Karpas-422 (cell line): ENCODE data around the gene FSTL3. TPM values are rescaled to one million over a fixed set of nuclear protein-coding genes. Genes with fewer than 3 reads are reported as not detected.

Source experiments
- DNase-seq: peaks from one replicate; pipeline ENCODE4 v3.0.0-alpha.2; 2015
- H2AFZ ChIP-seq: fragments of 200-600 bp; sonication (generic); 2 replicates; pipeline ENCODE4 v1.6.1; 2014; ENCODE audit warnings: antibody characterized with exemption, low read length, mixed read lengths
- H3K27ac ChIP-seq: fragments of 200-600 bp; sonication (generic); 2 replicates; pipeline ENCODE4 v1.5.1; 2014; ENCODE audit warnings: mild to moderate bottlenecking, low read length, moderate library complexity
- H3K27me3 ChIP-seq: fragments of 200-600 bp; sonication (generic); 2 replicates; pipeline ENCODE4 v1.6.1; 2014; ENCODE audit warnings: low read length, mixed read lengths
- H3K36me3 ChIP-seq: fragments of 200-600 bp; sonication (generic); 2 replicates; pipeline ENCODE4 v1.6.1; 2014; ENCODE audit warnings: low read length, mixed read lengths; ENCODE audit not compliant: insufficient read depth
- H3K4me1 ChIP-seq: fragments of 200-600 bp; sonication (generic); 2 replicates; pipeline ENCODE4 v1.6.1; 2014; ENCODE audit warnings: mild to moderate bottlenecking, low read length, mixed read lengths
- H3K4me2 ChIP-seq: fragments of 200-600 bp; sonication (generic); 2 replicates; pipeline ENCODE4 v1.6.1; 2014; ENCODE audit warnings: low read length, low read depth, mild to moderate bottlenecking; ENCODE audit not compliant: poor library complexity, severe bottlenecking
- H3K4me3 ChIP-seq: fragments of 200-600 bp; sonication (generic); 2 replicates; pipeline ENCODE4 v1.5.1; 2014; ENCODE audit warnings: mild to moderate bottlenecking, antibody characterized with exemption, low read length, mixed read lengths
- H3K79me2 ChIP-seq: fragments of 200-600 bp; sonication (generic); 2 replicates; pipeline ENCODE4 v1.6.1; 2014; ENCODE audit warnings: mild to moderate bottlenecking, low read length, mixed read lengths
- H3K9ac ChIP-seq: fragments of 200-600 bp; sonication (generic); 2 replicates; pipeline ENCODE4 v1.6.0; 2014; ENCODE audit warnings: low read length
- H3K9me2 ChIP-seq: fragments of 200-600 bp; sonication (generic), shearing (Covaris generic); replicated peaks from 2 replicates; pipeline ENCODE4 v1.6.0; 2014; ENCODE audit warnings: mild to moderate bottlenecking, low read length, moderate library complexity; ENCODE audit not compliant: insufficient read depth
- H3K9me3 ChIP-seq: fragments of 300-700, 200-600 bp; sonication (generic); 2 replicates; pipeline ENCODE4 v1.6.1; 2014; ENCODE audit warnings: low read length, mixed read lengths
- H4K20me1 ChIP-seq: fragments of 200-600 bp; sonication (generic); 2 replicates; pipeline ENCODE4 v1.6.1; 2014; ENCODE audit warnings: mild to moderate bottlenecking, antibody characterized with exemption, low read length, low read depth; ENCODE audit not compliant: insufficient read depth
- total RNA-seq: library from RNA; depleted of rRNA; stranded (reverse); fragments of >200 nt; shearing (Covaris generic); gene quantifications from 2 replicates; pipeline ENCODE4 v1.2.3, GENCODE V29; 2014; ENCODE audit warnings: low replicate concordance

Gene FSTL3
- total RNA-seq, 1 experiment from 2014 or later = 2.3 TPM

DNA sequence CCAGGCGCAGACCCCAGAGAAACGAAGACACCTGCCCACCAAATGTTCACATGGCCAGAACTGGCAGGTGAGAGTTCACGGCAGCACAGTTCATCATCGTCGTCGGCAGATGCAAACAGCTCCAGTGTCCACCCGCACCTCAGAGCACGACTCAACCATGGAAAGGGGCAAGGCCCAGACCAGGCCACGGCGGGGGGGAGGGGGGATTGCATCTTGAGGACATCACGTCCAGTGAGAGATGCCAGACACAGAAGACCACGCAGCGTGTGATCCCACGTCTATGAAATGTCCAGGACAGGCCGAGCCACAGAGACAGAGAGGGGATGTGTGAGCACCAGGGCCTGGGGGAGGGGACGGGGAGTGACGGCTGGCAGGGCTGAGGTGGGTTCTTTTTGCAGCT lies 20.5 kb upstream of the FSTL3 start:
- Histone ChIP-seq H3K27ac (no peak overlapping the region), H3K4me3 (no peak overlapping the region), H3K36me3 (peaks cover 20% of the 10 kb centered on the region), H3K27me3 (no peaks in the 10 kb centered on the region), H3K9me3 (no peaks in the 10 kb centered on the region), H3K4me1 (peaks cover 6% of the 10 kb centered on the region), H4K20me1 (peaks cover 69% of the 10 kb centered on the region), H3K4me2 (no peak overlapping the region), H3K9me2 (no peaks in the 10 kb centered on the region), H3K79me2 (peaks cover 85% of the 10 kb centered on the region), H2AFZ (no peak overlapping the region), H3K9ac (no peak overlapping the region)
- no peak for DNase-seq

DNA sequence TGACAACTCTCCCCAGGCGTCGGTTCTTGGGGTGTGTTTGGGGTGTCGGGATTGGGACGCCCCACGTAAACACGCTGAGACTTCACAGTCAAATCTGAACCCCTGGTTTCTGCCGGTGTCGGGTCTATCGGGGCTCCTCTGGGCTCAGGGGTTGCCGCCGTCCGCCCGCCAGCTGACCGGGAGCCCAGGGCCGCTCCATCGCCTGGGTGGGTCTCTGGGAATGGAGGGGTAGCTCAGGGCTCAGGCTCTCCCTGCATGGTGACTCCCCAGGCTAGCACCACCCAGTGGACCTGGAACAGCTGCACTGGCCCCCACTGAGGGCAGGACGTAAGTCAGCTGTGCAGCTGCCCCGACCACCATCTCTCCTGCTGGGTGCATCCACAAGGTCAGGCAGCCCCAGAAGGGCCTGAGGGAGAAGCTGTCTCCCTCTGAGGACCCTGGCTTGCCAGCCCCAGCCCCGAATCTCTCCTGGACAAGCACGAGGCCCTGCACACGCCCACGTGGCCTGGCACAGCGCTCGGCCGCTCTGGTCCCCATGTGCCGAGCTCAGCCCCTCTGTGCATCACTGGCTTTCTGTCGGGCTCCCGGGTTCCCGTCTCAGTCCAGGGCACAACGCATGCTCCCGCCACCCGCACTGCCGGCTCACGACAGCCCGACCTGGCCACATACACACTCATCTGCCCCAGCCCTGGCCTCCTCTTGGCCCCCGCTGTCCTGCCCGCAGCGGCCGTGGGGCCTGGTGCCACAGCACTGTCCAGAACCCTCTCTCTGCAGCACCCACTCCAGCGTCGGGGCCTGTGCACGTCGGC lies 19.2 kb upstream of the FSTL3 start:
- DNase-seq = no peak
- H3K27ac ChIP-seq = no peak overlapping the region
- peaks cover 94% of the 10 kb centered on the region for H3K79me2 ChIP-seq
- peaks cover 81% of the 10 kb centered on the region for H4K20me1 ChIP-seq
- peaks cover 23% of the 10 kb centered on the region for H3K36me3 ChIP-seq
- H3K4me1 ChIP-seq = peaks cover 15% of the 10 kb centered on the region
- H3K9ac ChIP-seq = no peak overlapping the region
- no peak overlapping the region for H2AFZ ChIP-seq
- no peak overlapping the region for H3K4me2 ChIP-seq
- H3K9me3 ChIP-seq = no peaks in the 10 kb centered on the region
- no peak overlapping the region for H3K4me3 ChIP-seq
- H3K9me2 ChIP-seq = no peaks in the 10 kb centered on the region
- H3K27me3 ChIP-seq = no peaks in the 10 kb centered on the region

DNA sequence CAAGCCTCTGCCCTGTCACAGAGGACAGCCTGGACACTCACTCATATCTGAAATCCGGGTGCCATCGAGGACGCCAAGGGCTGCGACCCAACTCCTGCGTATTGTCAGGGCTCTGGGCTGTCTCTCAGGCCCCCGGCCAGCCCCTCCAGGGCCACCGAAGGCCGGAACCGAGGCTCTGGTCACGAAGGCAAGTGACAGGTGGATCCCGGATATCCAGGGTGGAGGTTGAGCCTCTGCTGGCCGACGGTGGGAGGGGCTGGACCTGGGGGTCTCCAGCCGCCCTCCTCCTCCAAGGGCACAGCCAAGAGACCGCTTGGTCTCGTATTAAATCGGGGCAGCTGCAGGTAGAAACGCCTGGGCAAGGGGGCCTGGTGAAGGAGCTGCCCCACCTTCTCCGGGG lies 18.6 kb upstream of the FSTL3 start:
- no peak for DNase-seq
- Histone ChIP-seq H3K36me3 (peaks cover 24% of the 10 kb centered on the region), H2AFZ (no peak overlapping the region), H3K27ac (no peak overlapping the region), H3K4me2 (no peak overlapping the region), H3K79me2 (peaks cover 96% of the 10 kb centered on the region), H3K9ac (no peak overlapping the region), H3K4me3 (no peak overlapping the region), H3K27me3 (no peaks in the 10 kb centered on the region), H3K9me3 (no peaks in the 10 kb centered on the region), H4K20me1 (peaks cover 85% of the 10 kb centered on the region), H3K9me2 (no peaks in the 10 kb centered on the region), H3K4me1 (peaks cover 15% of the 10 kb centered on the region)

DNA sequence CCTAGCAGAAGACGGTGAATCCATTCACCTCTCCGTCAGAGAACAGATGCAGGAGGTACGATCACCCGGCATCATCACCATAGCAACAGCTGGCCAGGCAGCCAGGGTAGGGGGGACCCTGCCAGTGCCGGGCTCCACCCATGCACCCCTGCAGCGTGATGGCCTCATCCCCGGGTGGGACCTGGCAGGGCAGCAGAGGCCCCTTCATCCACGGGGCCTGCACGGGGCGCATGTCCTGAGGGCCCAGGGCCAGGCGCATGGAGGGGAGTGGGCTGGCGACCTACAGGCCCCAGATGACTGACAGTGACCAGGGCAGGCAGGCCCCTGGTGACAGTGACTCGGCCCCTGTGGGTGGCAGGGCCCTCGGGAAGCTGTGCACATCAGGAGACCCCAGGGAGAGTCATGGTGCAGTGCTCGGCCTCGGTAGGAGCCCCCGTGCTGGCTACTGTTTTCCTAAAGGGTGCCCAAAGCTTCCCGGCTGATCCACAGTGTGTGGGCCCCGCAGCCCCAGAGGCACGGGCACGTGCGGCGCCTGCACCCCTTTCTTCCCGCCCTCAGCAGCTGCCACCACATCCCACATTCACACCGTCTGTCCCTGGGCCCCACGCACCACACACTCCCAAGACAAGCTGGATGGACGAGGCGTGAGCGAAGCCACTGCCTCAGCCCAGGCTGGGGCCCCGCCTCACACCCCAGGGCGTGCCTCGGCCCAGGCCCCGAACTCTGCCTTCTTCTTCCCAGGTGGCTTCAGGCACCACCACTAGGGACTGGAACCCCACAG lies 17.9 kb upstream of the FSTL3 start:
- Histone ChIP-seq H3K27me3 (no peaks in the 10 kb centered on the region), H3K4me2 (no peak overlapping the region), H3K4me3 (no peak overlapping the region), H3K9ac (no peak overlapping the region), H3K9me3 (no peaks in the 10 kb centered on the region), H2AFZ (no peak overlapping the region), H3K4me1 (peaks cover 15% of the 10 kb centered on the region), H4K20me1 (peaks cover 84% of the 10 kb centered on the region), H3K79me2 (peaks cover 94% of the 10 kb centered on the region), H3K9me2 (no peaks in the 10 kb centered on the region), H3K36me3 (peaks cover 24% of the 10 kb centered on the region), H3K27ac (no peak overlapping the region)
- DNase-seq = no peak

DNA sequence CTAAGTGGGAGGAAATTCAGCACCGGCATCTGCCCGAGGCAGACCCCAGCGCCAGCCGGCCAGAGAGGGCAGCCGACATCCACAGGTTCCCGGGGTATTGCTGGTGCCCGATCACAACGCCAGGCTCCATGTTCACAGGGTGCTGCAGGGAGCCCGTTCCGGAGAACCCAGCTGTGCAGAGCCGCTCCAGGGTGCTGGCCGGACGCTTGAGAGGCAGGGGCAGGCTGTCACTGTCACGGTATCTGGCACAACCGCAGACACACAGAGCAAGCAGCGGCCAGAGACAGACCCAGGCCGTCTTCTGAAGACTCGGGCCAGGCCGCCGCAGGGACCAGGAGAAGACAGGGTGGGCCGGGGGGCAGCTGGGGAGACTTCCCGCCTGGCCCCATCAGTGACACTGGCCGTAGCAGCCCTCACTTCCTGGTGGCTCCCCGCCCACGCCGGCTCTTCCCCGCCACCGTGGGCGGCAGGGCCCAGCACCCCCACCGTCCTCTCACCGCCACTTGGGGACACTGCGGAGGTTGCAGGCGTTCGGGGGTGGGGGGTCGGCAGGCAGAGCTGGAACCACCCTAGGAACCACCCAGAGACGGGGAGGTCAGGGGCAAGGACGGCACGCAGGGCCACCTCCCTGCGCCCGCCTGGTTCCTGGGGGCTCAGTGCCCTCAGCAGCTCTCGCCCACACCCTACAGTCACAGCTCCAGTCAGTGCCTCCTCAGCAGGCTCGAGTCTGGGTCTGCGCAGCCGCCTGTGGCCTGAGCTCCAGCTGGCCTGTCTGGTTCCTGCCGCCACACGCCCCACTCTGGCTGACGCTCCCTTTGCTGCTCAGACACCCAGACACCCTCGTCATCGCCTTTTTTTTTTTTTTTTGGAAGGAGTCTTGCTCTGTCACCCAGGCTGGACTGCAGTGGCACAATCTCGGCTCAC lies 17.0 kb upstream of the FSTL3 start:
- Histone ChIP-seq H3K9ac (no peak overlapping the region), H3K27me3 (no peaks in the 10 kb centered on the region), H3K9me3 (no peaks in the 10 kb centered on the region), H2AFZ (no peak overlapping the region), H3K4me3 (no peak overlapping the region), H3K79me2 (peaks cover 85% of the 10 kb centered on the region), H3K4me2 (no peak overlapping the region), H3K4me1 (peaks cover 23% of the 10 kb centered on the region), H3K9me2 (no peaks in the 10 kb centered on the region), H3K36me3 (peaks cover 16% of the 10 kb centered on the region), H4K20me1 (peaks cover 74% of the 10 kb centered on the region), H3K27ac (no peak overlapping the region)
- no peak for DNase-seq

DNA sequence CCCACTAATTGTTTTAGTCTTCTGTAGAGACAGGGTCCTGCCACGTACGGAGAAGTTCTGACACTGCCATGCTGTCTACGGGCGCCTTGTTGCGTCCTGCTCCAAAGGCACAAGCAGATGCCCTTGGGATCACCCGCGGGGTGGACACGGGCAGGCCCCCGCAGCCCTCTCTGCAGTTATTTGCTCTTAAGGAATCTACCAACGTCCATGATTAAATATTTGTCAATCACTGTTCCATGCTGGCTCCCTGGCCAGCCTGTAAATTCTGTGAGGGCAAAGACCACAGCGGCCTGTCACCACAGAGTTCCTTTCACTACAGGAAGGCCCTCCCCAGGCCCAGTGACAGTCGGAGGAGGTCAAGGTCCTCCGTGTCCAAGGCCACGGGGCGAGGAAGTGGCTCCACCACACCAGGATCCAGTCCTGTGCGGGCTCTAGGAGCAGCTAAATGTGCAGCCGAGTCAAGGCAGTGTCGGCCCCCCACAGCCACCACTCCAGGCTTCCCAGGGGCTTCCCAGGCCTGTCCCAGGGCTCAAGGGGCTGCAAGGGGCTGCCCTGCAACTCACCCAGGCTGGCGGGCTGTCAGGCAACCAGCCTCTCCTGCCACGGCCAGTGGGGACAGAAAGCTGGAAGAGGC lies 15.3 kb upstream of the FSTL3 start:
- no peak overlapping the region for H2AFZ ChIP-seq
- H3K9me2 ChIP-seq = no peaks in the 10 kb centered on the region
- peaks cover 8% of the 10 kb centered on the region; the same call in 1 of the 2 replicates for H3K36me3 ChIP-seq
- peak overlapping the region; percentile 100 for H3K9ac ChIP-seq
- peaks cover 70% of the 10 kb centered on the region for H3K79me2 ChIP-seq
- peaks cover 26% of the 10 kb centered on the region for H3K4me1 ChIP-seq
- peak overlapping the region; percentile 82 for H3K4me3 ChIP-seq
- no peaks in the 10 kb centered on the region for H3K9me3 ChIP-seq
- no peak overlapping the region for H3K27ac ChIP-seq
- peaks cover 63% of the 10 kb centered on the region for H4K20me1 ChIP-seq
- no peaks in the 10 kb centered on the region for H3K27me3 ChIP-seq
- DNase-seq = no peak
- peak overlapping the region; percentile 88 for H3K4me2 ChIP-seq

DNA sequence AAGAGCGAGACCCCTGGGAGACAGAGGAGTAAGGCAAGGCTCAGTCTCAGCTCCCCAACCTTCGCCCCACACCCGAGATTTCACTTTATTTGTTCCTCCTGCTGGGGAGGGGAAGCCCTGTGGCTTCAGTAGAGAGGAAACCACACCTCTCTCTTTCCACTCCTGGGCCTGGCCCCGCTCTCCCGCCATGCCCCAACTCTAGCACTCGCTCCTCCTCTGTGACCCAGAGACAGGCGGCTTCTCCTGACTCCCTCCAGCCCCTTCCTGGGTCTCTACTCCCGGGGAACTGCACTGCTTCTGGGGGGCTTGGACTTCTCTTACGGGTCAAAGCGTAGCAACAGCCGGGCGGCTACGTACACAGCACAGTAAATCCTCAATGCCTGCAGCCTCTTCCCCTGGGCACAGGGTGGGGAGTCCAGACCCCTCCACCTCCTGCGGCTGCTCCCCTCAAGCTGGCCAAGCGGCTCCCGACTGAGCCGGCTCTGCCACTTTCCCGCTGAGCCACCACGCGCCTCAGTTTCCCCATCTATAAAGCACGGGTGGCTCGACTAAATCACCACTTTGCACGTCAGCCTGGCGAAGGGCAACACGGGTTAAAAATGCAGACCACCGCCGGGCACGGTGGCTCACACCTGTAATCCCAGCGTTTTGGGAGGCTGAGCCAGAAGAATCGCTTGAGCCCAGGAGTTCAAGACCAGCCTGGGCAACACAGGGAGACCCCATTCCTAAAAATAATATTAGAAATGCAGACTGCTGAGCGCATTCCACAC lies 14.6 kb upstream of the FSTL3 start:
- Histone ChIP-seq H4K20me1 (peaks cover 57% of the 10 kb centered on the region), H3K27me3 (no peaks in the 10 kb centered on the region), H3K9me3 (no peaks in the 10 kb centered on the region), H3K4me2 (peak overlapping the region; percentile 88), H3K27ac (peak overlapping the region; percentile 74; the same call in 1 of the 2 replicates), H2AFZ (no peak overlapping the region), H3K4me1 (peaks cover 26% of the 10 kb centered on the region), H3K79me2 (peaks cover 63% of the 10 kb centered on the region), H3K36me3 (peaks cover 7% of the 10 kb centered on the region; the same call in 1 of the 2 replicates), H3K9me2 (no peaks in the 10 kb centered on the region), H3K9ac (peak overlapping the region; percentile 100), H3K4me3 (peak overlapping the region; percentile 82)
- DNase-seq = peak; percentile 66
